HEK293T (cell line): ENCODE data around the gene FBXL17.

Experiments used
- CTCF ChIA-PET: fragments of 350-600 bp; formaldehyde crosslinking; extraction: SDS; loops from one replicate; lab custom pipeline; 2021; ENCODE audit warnings: antibody characterized with exemption, inconsistent platforms; lab: Yijun Ruan, JAX
- POLR2A ChIA-PET: fragments of 350-600 bp; formaldehyde crosslinking; extraction: SDS; loops from one replicate; lab custom pipeline; 2020; ENCODE audit warnings: antibody characterized with exemption, inconsistent platforms; lab: Yijun Ruan, JAX
- DNase-seq: peaks from one replicate; pipeline ENCODE4 v3.0.0; 2012; ENCODE audit warnings: mixed read lengths; ENCODE audit errors: extremely low spot score
- ARNT ChIP-seq: fragments of 450-650 bp; IDR thresholded peaks from 2 replicates; pipeline ENCODE4 v1.6.1; 2017; ENCODE audit warnings: mild to moderate bottlenecking
- BHLHE40 ChIP-seq: fragments of 450-650 bp; IDR thresholded peaks from 2 replicates; pipeline ENCODE4 v1.6.1; 2016; ENCODE audit warnings: mild to moderate bottlenecking, moderate library complexity, borderline replicate concordance
- CTBP1 ChIP-seq: fragments of 450-650 bp; IDR thresholded peaks from 2 replicates; pipeline ENCODE4 v1.6.1; 2016; ENCODE audit warnings: borderline replicate concordance
- ELF4 ChIP-seq: fragments of 450-650 bp; IDR thresholded peaks from 2 replicates; pipeline ENCODE4 v1.6.1; 2017; ENCODE audit warnings: antibody characterized with exemption
- FOXA1 ChIP-seq: fragments of 450-650 bp; IDR thresholded peaks from 2 replicates; pipeline ENCODE4 v1.6.1; 2016; ENCODE audit warnings: mild to moderate bottlenecking
- FOXK2 ChIP-seq: fragments of 450-650 bp; IDR thresholded peaks from 2 replicates; pipeline ENCODE4 v1.6.1; 2016; ENCODE audit warnings: mild to moderate bottlenecking
- FOXM1 ChIP-seq: fragments of 450-650 bp; IDR thresholded peaks from 2 replicates; pipeline ENCODE4 v1.6.1; 2017; ENCODE audit warnings: mild to moderate bottlenecking, borderline replicate concordance
- HDGF ChIP-seq: fragments of 450-650 bp; IDR thresholded peaks from 2 replicates; pipeline ENCODE4 v1.6.1; 2017; ENCODE audit warnings: antibody characterized with exemption, borderline replicate concordance
- L3MBTL2 ChIP-seq: fragments of 450-650 bp; conservative IDR thresholded peaks from 2 replicates; pipeline ENCODE4 v1.6.1; 2016; ENCODE audit warnings: mild to moderate bottlenecking
- LEF1 ChIP-seq: fragments of 450-650 bp; IDR thresholded peaks from 2 replicates; pipeline ENCODE4 v1.6.1; 2017; ENCODE audit warnings: mild to moderate bottlenecking, borderline replicate concordance
- NFRKB ChIP-seq: fragments of 450-650 bp; IDR thresholded peaks from 2 replicates; pipeline ENCODE4 v1.6.1; 2016; ENCODE audit warnings: mild to moderate bottlenecking, moderate library complexity
- PKNOX1 ChIP-seq: fragments of 450-650 bp; IDR thresholded peaks from 2 replicates; pipeline ENCODE4 v1.6.1; 2016
- SP1 ChIP-seq: fragments of 450-650 bp; IDR thresholded peaks from 2 replicates; pipeline ENCODE4 v1.6.1; 2017
- SUZ12 ChIP-seq: fragments of 450-650 bp; IDR thresholded peaks from 2 replicates; pipeline ENCODE4 v1.6.1; 2016; ENCODE audit warnings: mild to moderate bottlenecking
- TARDBP ChIP-seq: fragments of 450-650 bp; IDR thresholded peaks from 2 replicates; pipeline ENCODE4 v1.6.1; 2016
- ZNF384 ChIP-seq: fragments of 450-650 bp; IDR thresholded peaks from 2 replicates; pipeline ENCODE4 v1.6.1; 2016

Gene FBXL17

GRCh38 chr5:107873877-107874276 lies 508.0 kb downstream of the FBXL17 start:
- CTCF ChIA-PET, result no interaction called here
- no peak for DNase-seq
- TF ChIP-seq FOXM1 (no peak), SP1 (no peak), FOXK2 (no peak), LEF1 (no peak), NFRKB (no peak), HDGF (no peak), L3MBTL2 (no peak), SUZ12 (no peak), CTBP1 (no peak), ARNT (no peak), TARDBP (no peak), BHLHE40 (no peak), ELF4 (no peak)
- POLR2A ChIA-PET, result no interaction called here

DNA sequence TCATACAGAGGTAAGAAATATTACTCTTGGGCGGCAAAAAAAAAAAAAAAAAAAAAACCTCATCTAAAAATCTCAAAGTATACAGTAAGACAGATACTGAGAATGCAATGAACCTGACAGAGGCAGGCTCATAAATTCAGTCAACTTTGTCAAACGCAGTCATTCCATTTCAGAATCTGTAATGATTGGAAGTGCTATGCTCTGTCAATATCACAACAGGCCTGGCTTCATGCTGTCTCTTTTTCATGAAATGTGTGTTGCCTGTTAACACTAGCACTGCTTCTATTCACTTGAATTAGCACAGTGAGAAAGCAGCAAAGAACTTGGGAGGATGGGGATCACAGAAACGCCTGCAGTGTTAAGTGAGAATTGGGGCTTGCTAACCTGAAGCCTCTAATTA lies 510.9 kb downstream of the FBXL17 start:
- ChIA-PET CTCF (no interaction called here), POLR2A (no interaction called here)
- no peak for TF ChIP-seq FOXK2
- TF ChIP-seq NFRKB, result no peak
- no peak for TF ChIP-seq LEF1
- no peak for TF ChIP-seq SUZ12
- TF ChIP-seq BHLHE40, result no peak
- TF ChIP-seq L3MBTL2, result no peak
- TF ChIP-seq SP1, result no peak
- TF ChIP-seq ARNT, result no peak
- no peak for TF ChIP-seq PKNOX1
- no peak for TF ChIP-seq FOXM1
- no peak for TF ChIP-seq TARDBP
- no peak for TF ChIP-seq CTBP1
- TF ChIP-seq ZNF384, result no peak
- no peak for DNase-seq

GRCh38 chr5:107869438-107870115 lies 512.3 kb downstream of the FBXL17 start:
- ChIA-PET POLR2A (no interaction called here), CTCF (no interaction called here)
- DNase-seq, result no peak
- no peak for TF ChIP-seq SP1
- no peak for TF ChIP-seq BHLHE40
- TF ChIP-seq HDGF, result no peak
- no peak for TF ChIP-seq CTBP1
- TF ChIP-seq ARNT, result no peak
- no peak for TF ChIP-seq ZNF384
- no peak for TF ChIP-seq LEF1
- TF ChIP-seq SUZ12, result no peak

GRCh38 chr5:107868650-107869409 lies 513.1 kb downstream of the FBXL17 start:
- TF ChIP-seq SUZ12, result no peak
- TF ChIP-seq PKNOX1, result no peak
- TF ChIP-seq TARDBP, result no peak
- TF ChIP-seq ZNF384, result no peak
- TF ChIP-seq HDGF, result no peak
- TF ChIP-seq L3MBTL2, result no peak
- no peak for TF ChIP-seq ELF4
- no peak for TF ChIP-seq BHLHE40
- no peak for TF ChIP-seq FOXM1
- no peak for TF ChIP-seq CTBP1
- TF ChIP-seq FOXA1, result no peak
- TF ChIP-seq SP1, result no peak
- no peak for TF ChIP-seq NFRKB
- TF ChIP-seq FOXK2, result no peak
- no peak for TF ChIP-seq ARNT
- TF ChIP-seq LEF1, result no peak
- CTCF ChIA-PET, result no interaction called here
- no peak for DNase-seq
- POLR2A ChIA-PET, result no interaction called here

DNA sequence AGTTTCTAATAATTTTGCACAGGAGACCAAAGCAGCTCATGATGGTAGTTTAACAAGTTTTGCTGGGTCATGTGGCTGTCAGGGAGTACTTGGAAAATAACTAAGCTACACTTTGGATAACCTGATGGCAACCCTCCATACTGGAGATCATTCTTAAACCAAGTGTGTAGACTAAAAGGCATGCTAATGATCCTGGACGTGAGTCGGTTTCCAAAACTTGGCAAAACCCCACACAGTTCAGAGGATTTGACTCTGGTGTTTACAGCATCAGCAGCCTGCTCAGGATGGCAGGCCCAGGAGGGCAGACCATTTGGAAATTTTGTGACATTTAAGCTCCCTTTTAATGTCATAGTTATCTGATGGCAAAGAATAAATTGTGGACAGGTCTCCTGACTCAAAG lies 514.6 kb downstream of the FBXL17 start:
- TF ChIP-seq SUZ12, result no peak
- TF ChIP-seq FOXA1, result no peak
- no peak for TF ChIP-seq LEF1
- no peak for TF ChIP-seq ELF4
- no peak for TF ChIP-seq ARNT
- no peak for TF ChIP-seq PKNOX1
- TF ChIP-seq HDGF, result no peak
- TF ChIP-seq ZNF384, result no peak
- no peak for TF ChIP-seq TARDBP
- no peak for TF ChIP-seq CTBP1
- TF ChIP-seq SP1, result no peak
- TF ChIP-seq NFRKB, result no peak
- TF ChIP-seq BHLHE40, result no peak
- no peak for TF ChIP-seq FOXK2
- no peak for TF ChIP-seq FOXM1
- no peak for TF ChIP-seq L3MBTL2
- ChIA-PET CTCF (no interaction called here), POLR2A (no interaction called here)
- DNase-seq, result no peak
